HepG2 (cell line): Measurements from ENCODE around the gene SYNJ2. TPM values are rescaled to one million over a fixed set of nuclear protein-coding genes. Genes with fewer than 3 reads are reported as not detected.

Experiments used
- ATF1 ChIP-seq: IDR thresholded peaks from 2 replicates; pipeline ENCODE4 v1.6.1; 2016; ENCODE audit warnings: mild to moderate bottlenecking, control low read depth
- HMGXB3 ChIP-seq: sonication (generic); formaldehyde crosslinking; IDR thresholded peaks from 2 replicates; pipeline ENCODE4 v1.4.0; 2020; ENCODE audit warnings: missing genetic modification reagents, borderline replicate concordance
- IKZF1 ChIP-seq: fragments of 450-650 bp; IDR thresholded peaks from 2 replicates; pipeline ENCODE4 v1.7.1; 2016
- MAFF ChIP-seq: IDR thresholded peaks from 2 replicates; pipeline ENCODE4 v1.6.1; 2011; ENCODE audit warnings: low read depth, low read length, improper control_type of control experiment
- MAFK ChIP-seq, 2 experiments: IDR thresholded peaks in 1 of 2; conservative IDR thresholded peaks in 1 of 2; 2 replicates each; pipeline ENCODE4 v1.6.1; 2011; ENCODE audit warnings: improper control_type of control experiment in 2 of 2, low read length in 2 of 2
- NFRKB ChIP-seq: fragments of 450-650 bp; IDR thresholded peaks from 2 replicates; pipeline ENCODE4 v1.6.1; 2017
- NKX3-1 ChIP-seq: sonication (generic); formaldehyde crosslinking; IDR thresholded peaks from 2 replicates; pipeline ENCODE4 v1.5.0; 2020; ENCODE audit warnings: missing genetic modification reagents
- RFX1 ChIP-seq: fragments of 450-650 bp; IDR thresholded peaks from 2 replicates; pipeline ENCODE4 v1.6.1; 2017
- TGIF2 ChIP-seq: IDR thresholded peaks from 2 replicates; pipeline ENCODE4 v1.6.1; 2016; ENCODE audit warnings: control low read depth, missing compliant biosample characterization
- ZNF234 ChIP-seq: sonication (generic); formaldehyde crosslinking; conservative IDR thresholded peaks from 2 replicates; pipeline ENCODE4 v1.5.1; 2020; ENCODE audit warnings: mild to moderate bottlenecking, missing genetic modification reagents
- ZNF260 ChIP-seq: sonication (generic); formaldehyde crosslinking; IDR thresholded peaks from 2 replicates; pipeline ENCODE4 v1.4.0; 2020; ENCODE audit warnings: missing genetic modification reagents, low read depth, mild to moderate bottlenecking, borderline replicate concordance
- ZNF567 ChIP-seq: sonication (generic); formaldehyde crosslinking; IDR thresholded peaks from 2 replicates; pipeline ENCODE4 v1.8.1; 2023; ENCODE audit warnings: mild to moderate bottlenecking, missing genetic modification reagents, borderline replicate concordance
- ZNF816 ChIP-seq: sonication (generic); formaldehyde crosslinking; IDR thresholded peaks from 2 replicates; pipeline ENCODE4 v1.8.0; 2022; ENCODE audit warnings: missing genetic modification reagents, mild to moderate bottlenecking, borderline replicate concordance
- polyA plus RNA-seq, 8 experiments: library from polyadenylated mRNA; depleted of rRNA in 3 of 8; stranded (reverse) in 7 of 8; unstranded in 1 of 8; fragments of >200 nt; fragmentation: Illumina TruSeq in 4 of 8; extraction: Trizol in 4 of 8; gene quantifications; 2 replicates each; pipeline versions ENCODE4 v1.2.1 to v1.2.3, GENCODE V29; 2011 to 2016; ENCODE audit warnings: low read depth in 4 of 8, missing spikeins in 1 of 8, mixed read lengths in 1 of 8; ENCODE audit not compliant: insufficient read depth in 1 of 8
- total RNA-seq, 5 experiments: library from RNA; depleted of rRNA; stranded (reverse); fragments of >200 nt; fragmentation: Illumina TruSeq; extraction: Trizol; gene quantifications; 2 replicates each; pipeline ENCODE4 v1.2.3, GENCODE V29; 2016; ENCODE audit warnings: low read depth in 1 of 5
- TF ChIP-seq, protein P1 (sequence below): sonication (generic); formaldehyde crosslinking; IDR thresholded peaks from 2 replicates; pipeline ENCODE4 v1.9.0; 2021; ENCODE audit warnings: missing genetic modification reagents, borderline replicate concordance
- TF ChIP-seq, protein P2 (sequence below): IDR thresholded peaks from 2 replicates; pipeline ENCODE4 v1.6.1; 2016; ENCODE audit warnings: low read depth, borderline replicate concordance
- TF ChIP-seq, protein P3 (sequence below): sonication (generic); formaldehyde crosslinking; IDR thresholded peaks from 2 replicates; pipeline ENCODE4 v1.4.0; 2020; ENCODE audit warnings: missing genetic modification reagents, mild to moderate bottlenecking, borderline replicate concordance
- TF ChIP-seq, protein P4 (sequence below): IDR thresholded peaks from 2 replicates; pipeline ENCODE4 v1.6.1; 2018; ENCODE audit warnings: missing genetic modification reagents, mild to moderate bottlenecking, missing compliant biosample characterization
- TF ChIP-seq, protein P5 (sequence below): sonication (generic); formaldehyde crosslinking; IDR thresholded peaks from 2 replicates; pipeline ENCODE4 v1.4.0; 2020; ENCODE audit warnings: low read depth, mild to moderate bottlenecking, missing genetic modification reagents

The SYNJ2 gene
- total and polyA plus RNA-seq, 2 of the 13 experiments (the other 11 are each of a cell fraction or from before 2014, with no cell fraction given), result 39.1 to 57.6 TPM

DNA sequence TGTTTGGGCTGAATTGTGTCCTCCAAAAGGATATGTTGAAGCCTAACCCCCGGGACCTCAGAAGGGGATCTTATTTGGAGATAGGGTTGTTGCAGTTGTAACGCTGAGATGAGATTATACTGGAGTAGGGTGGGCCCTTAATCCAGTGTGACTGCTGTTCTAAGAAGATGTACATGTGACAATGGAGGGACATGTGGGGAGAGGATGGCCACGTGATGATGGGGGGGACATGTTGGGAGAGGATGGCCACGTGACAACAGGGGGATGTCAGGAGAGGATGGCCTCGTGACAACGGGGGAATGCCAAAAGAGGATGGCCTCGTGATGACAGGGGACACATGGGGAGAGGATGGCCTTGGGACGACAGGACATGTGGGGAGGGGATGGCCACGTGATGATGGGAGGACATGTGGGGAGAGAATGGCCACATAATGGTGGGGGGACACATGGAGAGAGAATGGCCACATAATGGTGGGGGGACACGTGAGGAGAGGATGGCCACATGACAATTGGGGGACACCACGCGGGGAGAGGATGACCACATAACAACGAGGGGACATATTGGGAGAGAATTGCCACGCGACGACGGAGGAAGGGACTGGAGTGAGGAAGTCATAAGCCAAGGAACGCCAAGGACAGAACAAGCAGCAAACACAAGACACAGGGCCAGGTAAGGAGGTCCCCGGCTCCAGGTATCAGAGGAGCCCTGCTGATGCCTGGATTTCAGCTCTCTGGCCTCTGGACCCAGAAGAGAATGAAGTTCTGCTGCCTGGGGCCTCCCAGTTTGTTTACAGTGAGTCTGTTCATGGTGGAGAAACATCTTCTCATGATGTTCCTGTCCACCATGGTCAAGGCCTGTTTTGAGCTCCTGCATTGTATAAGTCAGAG lies 29.2 kb downstream of the SYNJ2 start (continued):
- no peak for TF ChIP-seq HMGXB3 (CRISPR knock-in tag)
- TF ChIP-seq NFRKB, result no peak
- TF ChIP-seq MAFF, result no peak
- peak; percentile 96 for TF ChIP-seq TGIF2 (CRISPR knock-in tag)
- TF ChIP-seq, protein P1, sequence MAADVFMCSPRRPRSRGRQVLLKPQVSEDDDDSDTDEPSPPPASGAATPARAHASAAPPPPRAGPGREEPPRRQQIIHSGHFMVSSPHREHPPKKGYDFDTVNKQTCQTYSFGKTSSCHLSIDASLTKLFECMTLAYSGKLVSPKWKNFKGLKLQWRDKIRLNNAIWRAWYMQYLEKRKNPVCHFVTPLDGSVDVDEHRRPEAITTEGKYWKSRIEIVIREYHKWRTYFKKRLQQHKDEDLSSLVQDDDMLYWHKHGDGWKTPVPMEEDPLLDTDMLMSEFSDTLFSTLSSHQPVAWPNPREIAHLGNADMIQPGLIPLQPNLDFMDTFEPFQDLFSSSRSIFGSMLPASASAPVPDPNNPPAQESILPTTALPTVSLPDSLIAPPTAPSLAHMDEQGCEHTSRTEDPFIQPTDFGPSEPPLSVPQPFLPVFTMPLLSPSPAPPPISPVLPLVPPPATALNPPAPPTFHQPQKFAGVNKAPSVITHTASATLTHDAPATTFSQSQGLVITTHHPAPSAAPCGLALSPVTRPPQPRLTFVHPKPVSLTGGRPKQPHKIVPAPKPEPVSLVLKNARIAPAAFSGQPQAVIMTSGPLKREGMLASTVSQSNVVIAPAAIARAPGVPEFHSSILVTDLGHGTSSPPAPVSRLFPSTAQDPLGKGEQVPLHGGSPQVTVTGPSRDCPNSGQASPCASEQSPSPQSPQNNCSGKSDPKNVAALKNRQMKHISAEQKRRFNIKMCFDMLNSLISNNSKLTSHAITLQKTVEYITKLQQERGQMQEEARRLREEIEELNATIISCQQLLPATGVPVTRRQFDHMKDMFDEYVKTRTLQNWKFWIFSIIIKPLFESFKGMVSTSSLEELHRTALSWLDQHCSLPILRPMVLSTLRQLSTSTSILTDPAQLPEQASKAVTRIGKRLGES, result no peak
- TF ChIP-seq ZNF816 (CRISPR knock-in tag), result no peak; the same call in 1 of the 2 replicates
- no peak for TF ChIP-seq NKX3-1 (CRISPR knock-in tag)
- no peak for TF ChIP-seq ATF1 (CRISPR knock-in tag)
- no peak for TF ChIP-seq ZNF234 (CRISPR knock-in tag)
- TF ChIP-seq, protein P2, sequence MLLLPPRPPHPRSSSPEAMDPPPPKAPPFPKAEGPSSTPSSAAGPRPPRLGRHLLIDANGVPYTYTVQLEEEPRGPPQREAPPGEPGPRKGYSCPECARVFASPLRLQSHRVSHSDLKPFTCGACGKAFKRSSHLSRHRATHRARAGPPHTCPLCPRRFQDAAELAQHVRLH (CRISPR knock-in tag), result peak; percentile 50; the same call in 1 of the 2 replicates
- peak; percentile 34; the same call in 1 of the 2 replicates for TF ChIP-seq ZNF567 (CRISPR knock-in tag)
- TF ChIP-seq, protein P3, sequence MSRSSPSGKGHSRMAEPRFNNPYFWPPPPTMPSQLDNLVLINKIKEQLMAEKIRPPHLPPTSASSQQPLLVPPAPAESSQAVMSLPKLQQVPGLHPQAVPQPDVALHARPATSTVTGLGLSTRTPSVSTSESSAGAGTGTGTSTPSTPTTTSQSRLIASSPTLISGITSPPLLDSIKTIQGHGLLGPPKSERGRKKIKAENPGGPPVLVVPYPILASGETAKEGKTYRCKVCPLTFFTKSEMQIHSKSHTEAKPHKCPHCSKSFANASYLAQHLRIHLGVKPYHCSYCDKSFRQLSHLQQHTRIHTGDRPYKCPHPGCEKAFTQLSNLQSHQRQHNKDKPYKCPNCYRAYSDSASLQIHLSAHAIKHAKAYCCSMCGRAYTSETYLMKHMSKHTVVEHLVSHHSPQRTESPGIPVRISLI, result no peak
- TF ChIP-seq, protein P4, sequence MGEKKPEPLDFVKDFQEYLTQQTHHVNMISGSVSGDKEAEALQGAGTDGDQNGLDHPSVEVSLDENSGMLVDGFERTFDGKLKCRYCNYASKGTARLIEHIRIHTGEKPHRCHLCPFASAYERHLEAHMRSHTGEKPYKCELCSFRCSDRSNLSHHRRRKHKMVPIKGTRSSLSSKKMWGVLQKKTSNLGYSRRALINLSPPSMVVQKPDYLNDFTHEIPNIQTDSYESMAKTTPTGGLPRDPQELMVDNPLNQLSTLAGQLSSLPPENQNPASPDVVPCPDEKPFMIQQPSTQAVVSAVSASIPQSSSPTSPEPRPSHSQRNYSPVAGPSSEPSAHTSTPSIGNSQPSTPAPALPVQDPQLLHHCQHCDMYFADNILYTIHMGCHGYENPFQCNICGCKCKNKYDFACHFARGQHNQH (CRISPR knock-in tag), result peak; percentile 67; the same call in 1 of the 2 replicates
- no peak for TF ChIP-seq RFX1
- TF ChIP-seq IKZF1, result no peak
- TF ChIP-seq, protein P5, sequence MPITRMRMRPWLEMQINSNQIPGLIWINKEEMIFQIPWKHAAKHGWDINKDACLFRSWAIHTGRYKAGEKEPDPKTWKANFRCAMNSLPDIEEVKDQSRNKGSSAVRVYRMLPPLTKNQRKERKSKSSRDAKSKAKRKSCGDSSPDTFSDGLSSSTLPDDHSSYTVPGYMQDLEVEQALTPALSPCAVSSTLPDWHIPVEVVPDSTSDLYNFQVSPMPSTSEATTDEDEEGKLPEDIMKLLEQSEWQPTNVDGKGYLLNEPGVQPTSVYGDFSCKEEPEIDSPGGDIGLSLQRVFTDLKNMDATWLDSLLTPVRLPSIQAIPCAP (CRISPR knock-in tag), result no peak
- no peak for TF ChIP-seq ZNF260 (CRISPR knock-in tag)
- no peak for TF ChIP-seq MAFK (conservative IDR thresholded peaks at IDR 0.05 in 1 of 2, IDR thresholded peaks at IDR 0.05 in 1 of 2; ENCODE audit: low read length in 2 of 2)
